ENCODE results near the gene DGKH. TPM values are rescaled to one million over a fixed set of nuclear protein-coding genes. Genes with fewer than 3 reads are reported as not detected.

Gene DGKH
- total and polyA plus RNA-seq, 9 of the 15 experiments (the other 6 are each of a cell fraction or from before 2014, with no cell fraction given), result 0.38 to 4.4 (median 3.1) TPM

- TF ChIP-seq KLF1 (tag; IDR thresholded peaks at IDR 0.05) (no peak), NR2C1 (IDR thresholded peaks at IDR 0.05) (no peak), NR2C1 (tag; IDR thresholded peaks at IDR 0.05) (no peak), PHB (CRISPR knock-in tag; IDR thresholded peaks at IDR 0.05) (no peak), ZKSCAN8 (CRISPR knock-in tag; IDR thresholded peaks at IDR 0.05) (no peak), SAP30 (IDR thresholded peaks at IDR 0.05; ENCODE audit: borderline replicate concordance, insufficient read depth, low read depth, low read length, poor library complexity, severe bottlenecking) (no peak), ADNP (tag; IDR thresholded peaks at IDR 0.05) (no peak), FOXJ2 (tag; IDR thresholded peaks at IDR 0.05) (no peak), MEF2D (tag; conservative IDR thresholded peaks at IDR 0.05; ENCODE audit: low read depth) (no peak), HLTF (IDR thresholded peaks at IDR 0.05) (no peak), ZNF449 (CRISPR knock-in tag; IDR thresholded peaks at IDR 0.05) (no peak), THRAP3 (IDR thresholded peaks at IDR 0.05; ENCODE audit: borderline replicate concordance) (no peak), ZNF507 (tag; conservative IDR thresholded peaks at IDR 0.05) (no peak), L3MBTL2 (IDR thresholded peaks at IDR 0.05) (peak; percentile 61), ZNF23 (CRISPR knock-in tag; IDR thresholded peaks at IDR 0.05) (no peak), NRF1 (conservative IDR thresholded peaks at IDR 0.05 in 1 of 2, IDR thresholded peaks at IDR 0.05 in 1 of 2) (peak; percentile 38 to 50; a peak in 2 of 4 replicates), HDAC6 (IDR thresholded peaks at IDR 0.05; ENCODE audit: low read depth, low read length) (no peak), DACH1 (IDR thresholded peaks at IDR 0.05; ENCODE audit: partially characterized antibody) (no peak), ZNF347 (CRISPR knock-in tag; IDR thresholded peaks at IDR 0.05; ENCODE audit: low read depth) (no peak), HES1 (IDR thresholded peaks at IDR 0.05; ENCODE audit: low read depth) (no peak)
- TF ChIP-seq, protein P1, sequence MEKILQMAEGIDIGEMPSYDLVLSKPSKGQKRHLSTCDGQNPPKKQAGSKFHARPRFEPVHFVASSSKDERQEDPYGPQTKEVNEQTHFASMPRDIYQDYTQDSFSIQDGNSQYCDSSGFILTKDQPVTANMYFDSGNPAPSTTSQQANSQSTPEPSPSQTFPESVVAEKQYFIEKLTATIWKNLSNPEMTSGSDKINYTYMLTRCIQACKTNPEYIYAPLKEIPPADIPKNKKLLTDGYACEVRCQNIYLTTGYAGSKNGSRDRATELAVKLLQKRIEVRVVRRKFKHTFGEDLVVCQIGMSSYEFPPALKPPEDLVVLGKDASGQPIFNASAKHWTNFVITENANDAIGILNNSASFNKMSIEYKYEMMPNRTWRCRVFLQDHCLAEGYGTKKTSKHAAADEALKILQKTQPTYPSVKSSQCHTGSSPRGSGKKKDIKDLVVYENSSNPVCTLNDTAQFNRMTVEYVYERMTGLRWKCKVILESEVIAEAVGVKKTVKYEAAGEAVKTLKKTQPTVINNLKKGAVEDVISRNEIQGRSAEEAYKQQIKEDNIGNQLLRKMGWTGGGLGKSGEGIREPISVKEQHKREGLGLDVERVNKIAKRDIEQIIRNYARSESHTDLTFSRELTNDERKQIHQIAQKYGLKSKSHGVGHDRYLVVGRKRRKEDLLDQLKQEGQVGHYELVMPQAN (IDR thresholded peaks at IDR 0.05; ENCODE audit: borderline replicate concordance), result no peak
- TF ChIP-seq, protein P2, sequence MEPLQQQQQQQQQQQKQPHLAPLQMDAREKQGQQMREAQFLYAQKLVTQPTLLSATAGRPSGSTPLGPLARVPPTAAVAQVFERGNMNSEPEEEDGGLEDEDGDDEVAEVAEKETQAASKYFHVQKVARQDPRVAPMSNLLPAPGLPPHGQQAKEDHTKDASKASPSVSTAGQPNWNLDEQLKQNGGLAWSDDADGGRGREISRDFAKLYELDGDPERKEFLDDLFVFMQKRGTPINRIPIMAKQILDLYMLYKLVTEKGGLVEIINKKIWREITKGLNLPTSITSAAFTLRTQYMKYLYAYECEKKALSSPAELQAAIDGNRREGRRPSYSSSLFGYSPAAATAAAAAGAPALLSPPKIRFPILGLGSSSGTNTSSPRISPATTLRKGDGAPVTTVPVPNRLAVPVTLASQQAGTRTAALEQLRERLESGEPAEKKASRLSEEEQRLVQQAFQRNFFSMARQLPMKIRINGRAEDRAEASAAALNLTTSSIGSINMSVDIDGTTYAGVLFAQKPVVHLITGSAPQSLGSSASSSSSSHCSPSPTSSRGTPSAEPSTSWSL (CRISPR knock-in tag; IDR thresholded peaks at IDR 0.05; ENCODE audit: borderline replicate concordance), result no peak
Observed at GRCh38 chr13:42039946-42040729, 8.3 kb upstream of the DGKH start (continued).

All from K562 (cell line).